Ovary (tissue), 3 donors: ENCODE data around the gene HEPHL1.
"Not testable (repeated sequence)": the region's sequence is repeated elsewhere in the genome, so short reads cannot be mapped to it uniquely, and the experiment has no call there.

Experiments used
- CTCF ChIP-seq, 3 donors: fragments of 450-650 bp in 2 of 3; fragments of 200-600 bp in 1 of 3; IDR thresholded peaks; one replicate each; pipeline versions ENCODE4 v1.5.1 to v1.8.0; 2016 to 2022; ENCODE audit warnings: antibody characterized with exemption in 3 of 3, mild to moderate bottlenecking in 1 of 3
- EP300 ChIP-seq: sonication (generic); formaldehyde crosslinking; IDR thresholded peaks from one replicate; pipeline ENCODE4 v1.6.1; 2017; ENCODE audit warnings: antibody characterized with exemption
- POLR2A ChIP-seq: fragments of 450-650 bp; IDR thresholded peaks from one replicate; pipeline ENCODE4 v1.6.1; 2017; ENCODE audit warnings: antibody characterized with exemption, mild to moderate bottlenecking, moderate library complexity
- donor health status: DM: no; HTN: no; CAD: no.

GRCh38 chr11:94157339-94157738 lies 136.2 kb downstream of the HEPHL1 start:
- TF ChIP-seq EP300; CTCF (IDR thresholded peaks at IDR 0.05); POLR2A: not testable (repeated sequence)
